ENCODE data around the gene ANKRD16.

The ANKRD16 gene

GRCh38 chr10:5816170-5816569, 73.5 kb downstream of the ANKRD16 start:
- no peaks in the 10 kb centered on the region for H3K9me3 Mint-ChIP-seq
- peaks cover 21% of the 10 kb centered on the region for H3K4me1 Mint-ChIP-seq
- H3K4me3 Mint-ChIP-seq = no peak overlapping the region
- H3K36me3 Mint-ChIP-seq (ENCODE audit: low read depth) = no peaks in the 10 kb centered on the region
- TF ChIP-seq, protein P1, sequence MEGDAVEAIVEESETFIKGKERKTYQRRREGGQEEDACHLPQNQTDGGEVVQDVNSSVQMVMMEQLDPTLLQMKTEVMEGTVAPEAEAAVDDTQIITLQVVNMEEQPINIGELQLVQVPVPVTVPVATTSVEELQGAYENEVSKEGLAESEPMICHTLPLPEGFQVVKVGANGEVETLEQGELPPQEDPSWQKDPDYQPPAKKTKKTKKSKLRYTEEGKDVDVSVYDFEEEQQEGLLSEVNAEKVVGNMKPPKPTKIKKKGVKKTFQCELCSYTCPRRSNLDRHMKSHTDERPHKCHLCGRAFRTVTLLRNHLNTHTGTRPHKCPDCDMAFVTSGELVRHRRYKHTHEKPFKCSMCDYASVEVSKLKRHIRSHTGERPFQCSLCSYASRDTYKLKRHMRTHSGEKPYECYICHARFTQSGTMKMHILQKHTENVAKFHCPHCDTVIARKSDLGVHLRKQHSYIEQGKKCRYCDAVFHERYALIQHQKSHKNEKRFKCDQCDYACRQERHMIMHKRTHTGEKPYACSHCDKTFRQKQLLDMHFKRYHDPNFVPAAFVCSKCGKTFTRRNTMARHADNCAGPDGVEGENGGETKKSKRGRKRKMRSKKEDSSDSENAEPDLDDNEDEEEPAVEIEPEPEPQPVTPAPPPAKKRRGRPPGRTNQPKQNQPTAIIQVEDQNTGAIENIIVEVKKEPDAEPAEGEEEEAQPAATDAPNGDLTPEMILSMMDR (IDR thresholded peaks at IDR 0.05; ENCODE audit: unreplicated experiment in 3 of 3) = no peak
- H3K27me3 Mint-ChIP-seq (ENCODE audit: low read depth) = no peaks in the 10 kb centered on the region
- H3K27ac Mint-ChIP-seq = no peak overlapping the region

DNA sequence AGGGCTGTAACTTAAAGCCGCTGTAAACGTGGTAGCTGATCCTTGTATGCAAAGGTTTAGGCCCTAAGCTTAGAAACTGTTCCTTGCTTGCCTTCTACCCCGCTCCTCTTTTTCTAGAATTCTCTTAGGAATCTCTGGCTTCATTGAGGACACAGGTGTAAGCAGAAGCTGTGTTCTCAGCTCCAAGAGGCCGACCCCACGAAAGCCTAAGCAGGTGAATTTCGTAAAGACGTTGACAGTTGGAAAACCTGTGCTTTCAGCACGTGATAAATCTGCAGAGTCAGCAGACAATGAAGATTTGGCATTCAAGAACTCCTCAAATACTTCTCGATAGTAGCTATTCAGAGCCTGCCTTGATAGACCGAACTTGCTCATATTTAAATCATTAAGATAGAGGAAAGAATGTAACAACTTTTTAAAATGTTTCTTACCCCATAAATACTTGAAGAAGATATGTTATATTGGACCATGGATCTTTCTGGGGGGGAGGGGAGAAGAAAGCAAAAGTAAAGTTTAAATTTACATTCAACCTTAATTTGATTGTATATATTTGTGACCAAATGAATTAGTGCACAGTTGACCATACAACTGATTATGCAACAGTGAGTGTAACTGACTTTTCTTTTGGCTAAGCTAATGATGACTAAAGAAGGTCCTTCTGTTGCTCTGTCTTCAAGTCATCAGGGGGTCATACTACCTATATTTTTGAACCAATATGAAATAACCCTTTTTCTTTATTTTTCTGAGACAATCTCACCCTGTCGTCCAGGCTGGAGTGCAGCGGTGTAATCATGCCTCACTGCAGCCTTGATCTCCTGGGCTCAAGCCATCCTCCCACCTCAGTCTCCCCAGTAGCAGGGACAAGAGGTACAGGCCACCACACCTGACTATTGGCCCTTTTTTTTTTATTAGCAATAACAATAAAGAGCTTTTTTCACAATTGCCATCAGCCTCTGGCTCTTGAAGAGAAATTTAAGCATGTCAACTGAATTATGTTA, 75.3 kb downstream of the ANKRD16 start:
- Mint-ChIP-seq H3K27me3 (ENCODE audit: low read depth) (no peaks in the 10 kb centered on the region), H3K27ac (peak overlapping the region; percentile 93 to 98 (median 95)), H3K4me3 (peak overlapping the region; percentile 88 to 92 (median 91)), H3K4me1 (peaks cover 36% of the 10 kb centered on the region), H3K9me3 (no peaks in the 10 kb centered on the region), H3K36me3 (ENCODE audit: low read depth) (peaks cover 1% of the 10 kb centered on the region)
- TF ChIP-seq, protein P1 (IDR thresholded peaks at IDR 0.05; ENCODE audit: unreplicated experiment in 3 of 3) = no peak

- H3K9me3 Mint-ChIP-seq = no peaks in the 10 kb centered on the region
- H3K27ac Mint-ChIP-seq = peak within 1 kb of the TSS; percentile 93 to 98 (median 95)
- peak within 1 kb of the TSS; percentile 91 to 96 (median 92) for H3K4me3 Mint-ChIP-seq
- H3K4me1 Mint-ChIP-seq = peaks cover 41% of the 10 kb centered on the region
- no peaks in the 10 kb centered on the region for H3K27me3 Mint-ChIP-seq (ENCODE audit: low read depth)
- TF ChIP-seq, protein P1 (IDR thresholded peaks at IDR 0.05; ENCODE audit: unreplicated experiment in 3 of 3) = no peak
- peaks cover 5% of the 10 kb centered on the region for H3K36me3 Mint-ChIP-seq (ENCODE audit: low read depth)
These were observed 76.2 kb downstream of the ANKRD16 start, which contains the start of gene GDI2 for GRCh38 chr10:5813341-5814109. Gene GDI2 (minus strand): TSS chr10:5813434. CDS start chr10:5813258, 176 bp downstream.

GRCh38 chr10:5813091-5813340, 76.7 kb downstream of the ANKRD16 start:
- Mint-ChIP-seq H3K9me3 (no peaks in the 10 kb centered on the region), H3K27me3 (ENCODE audit: low read depth) (no peaks in the 10 kb centered on the region), H3K36me3 (ENCODE audit: low read depth) (peaks cover 5% of the 10 kb centered on the region)

GRCh38 chr10:5812283-5813090, 77.2 kb downstream of the ANKRD16 start:
- TF ChIP-seq, protein P1 (IDR thresholded peaks at IDR 0.05; ENCODE audit: unreplicated experiment in 3 of 3) = no peak
- Mint-ChIP-seq H3K9me3 (no peaks in the 10 kb centered on the region), H3K27me3 (ENCODE audit: low read depth) (no peaks in the 10 kb centered on the region), H3K36me3 (ENCODE audit: low read depth) (peaks cover 8% of the 10 kb centered on the region), H3K27ac (peak overlapping the region; percentile 91 to 95 (median 93)), H3K4me3 (peak overlapping the region; percentile 91 to 94 (median 92)), H3K4me1 (peaks cover 44% of the 10 kb centered on the region)

More at GRCh38 chr10:5813091-5813340, 76.7 kb downstream of the ANKRD16 start:
- Mint-ChIP-seq H3K27ac (peak overlapping the region; percentile 93 to 97 (median 95)), H3K4me1 (peaks cover 41% of the 10 kb centered on the region), H3K4me3 (peak overlapping the region; percentile 91 to 96 (median 92))
- TF ChIP-seq, protein P1 (IDR thresholded peaks at IDR 0.05; ENCODE audit: unreplicated experiment in 3 of 3) = no peak
